IgD-negative memory B cell (primary cell): ENCODE measurements around the gene TIMD4. TPM values are rescaled to one million over a fixed set of nuclear protein-coding genes. Genes with fewer than 3 reads are reported as not detected.

ENCODE experiments used
- H3K27ac Mint-ChIP-seq, 3 donors: one replicate each; pipeline ENCODE4 v1.8.0; 2020 to 2022; ENCODE audit warnings: mild to moderate bottlenecking in 3 of 3, mixed read lengths in 3 of 3, moderate library complexity in 1 of 3
- H3K27me3 Mint-ChIP-seq: one replicate; pipeline ENCODE4 v1.8.0; 2021; ENCODE audit warnings: mixed read lengths
- H3K36me3 Mint-ChIP-seq: one replicate; pipeline ENCODE4 v1.8.0; 2020; ENCODE audit warnings: mild to moderate bottlenecking, mixed read lengths
- H3K4me1 Mint-ChIP-seq, 3 donors: one replicate each; pipeline ENCODE4 v1.8.0; 2020 to 2022; ENCODE audit warnings: mixed read lengths in 3 of 3, mild to moderate bottlenecking in 1 of 3
- H3K4me3 Mint-ChIP-seq, 4 donors: one replicate each; pipeline ENCODE4 v1.8.0; 2020 to 2022; ENCODE audit warnings: mild to moderate bottlenecking in 4 of 4, mixed read lengths in 4 of 4, moderate library complexity in 3 of 4
- H3K9me3 Mint-ChIP-seq, 3 donors: one replicate each; pipeline ENCODE4 v1.8.0; 2020 to 2021; ENCODE audit warnings: mixed read lengths in 3 of 3, mild to moderate bottlenecking in 1 of 3
- polyA plus RNA-seq: library from polyadenylated mRNA; unstranded; fragments of 300-500 nt; fragmentation: Illumina TruSeq; gene quantifications from one replicate; pipeline ENCODE4 v1.2.3, GENCODE V29; 2021

TIMD4 gene
- polyA plus RNA-seq, 1 donor from 2014 or later: not detected

GRCh38 chr5:156913355-156913718, 49.7 kb downstream of the TIMD4 start:
- H3K4me3 Mint-ChIP-seq: peak overlapping the region in 2 of 4 donors; percentile 72 to 89
- peaks cover 0 to 4% (median 2%) of the 10 kb centered on the region in 3 donors for H3K9me3 Mint-ChIP-seq
- no peaks in the 10 kb centered on the region for H3K27me3 Mint-ChIP-seq
- peaks cover 7% of the 10 kb centered on the region for H3K36me3 Mint-ChIP-seq
- H3K4me1 Mint-ChIP-seq: peaks cover 25 to 28% (median 27%) of the 10 kb centered on the region in 3 donors
- H3K27ac Mint-ChIP-seq: peak overlapping the region in 2 of 3 donors; percentile 47 to 79

- Mint-ChIP-seq H3K36me3 (peaks cover 10% of the 10 kb centered on the region), H3K27ac (peak overlapping the region in 2 of 3 donors; percentile 30 to 79), H3K4me1 (peaks cover 21 to 26% (median 25%) of the 10 kb centered on the region in 3 donors), H3K27me3 (no peaks in the 10 kb centered on the region), H3K4me3 (peak overlapping the region in 1 of 4 donors; percentile 89), H3K9me3 (peaks cover 0 to 4% (median 2%) of the 10 kb centered on the region in 3 donors)
Measured at GRCh38 chr5:156912869-156913268, 50.2 kb downstream of the TIMD4 start.

- H3K36me3 Mint-ChIP-seq: peaks cover 13% of the 10 kb centered on the region
- H3K4me3 Mint-ChIP-seq: no peak overlapping the region
- no peak overlapping the region for H3K27ac Mint-ChIP-seq
- no peaks in the 10 kb centered on the region for H3K27me3 Mint-ChIP-seq
- H3K4me1 Mint-ChIP-seq: peaks cover 13 to 16% (median 14%) of the 10 kb centered on the region in 3 donors
- peaks cover 0 to 4% (median 2%) of the 10 kb centered on the region in 3 donors for H3K9me3 Mint-ChIP-seq
Measured at GRCh38 chr5:156909180-156909579, 53.8 kb downstream of the TIMD4 start.

GRCh38 chr5:156907667-156908066, 55.4 kb downstream of the TIMD4 start:
- H3K27ac Mint-ChIP-seq: no peak overlapping the region
- H3K36me3 Mint-ChIP-seq: peaks cover 12% of the 10 kb centered on the region

GRCh38 chr5:156906807-156907206, 56.2 kb downstream of the TIMD4 start:
- no peak overlapping the region for H3K27ac Mint-ChIP-seq
- peaks cover 1 to 8% (median 2%) of the 10 kb centered on the region in 3 donors for H3K4me1 Mint-ChIP-seq
- peaks cover 0 to 2% (median 0%) of the 10 kb centered on the region in 3 donors for H3K9me3 Mint-ChIP-seq
- H3K36me3 Mint-ChIP-seq: peaks cover 10% of the 10 kb centered on the region
- no peak overlapping the region for H3K4me3 Mint-ChIP-seq
- no peaks in the 10 kb centered on the region for H3K27me3 Mint-ChIP-seq

More at GRCh38 chr5:156907667-156908066, 55.4 kb downstream of the TIMD4 start:
- H3K4me1 Mint-ChIP-seq: peaks cover 1 to 8% (median 2%) of the 10 kb centered on the region in 3 donors
- H3K4me3 Mint-ChIP-seq: no peak overlapping the region
- H3K9me3 Mint-ChIP-seq: peaks cover 0 to 2% (median 0%) of the 10 kb centered on the region in 3 donors
- H3K27me3 Mint-ChIP-seq: no peaks in the 10 kb centered on the region

- Mint-ChIP-seq H3K4me3 (no peak overlapping the region), H3K4me1 (peaks cover 11 to 17% (median 13%) of the 10 kb centered on the region in 3 donors), H3K9me3 (no peaks in the 10 kb centered on the region), H3K27ac (no peak overlapping the region), H3K27me3 (peaks cover 3% of the 10 kb centered on the region), H3K36me3 (no peaks in the 10 kb centered on the region)
Measured at GRCh38 chr5:156896546-156896945, 66.5 kb downstream of the TIMD4 start.

- peak overlapping the region in 1 of 3 donors; percentile 35 for H3K27ac Mint-ChIP-seq
- H3K4me3 Mint-ChIP-seq: peak overlapping the region in 1 of 4 donors; percentile 47
- peaks cover 6% of the 10 kb centered on the region for H3K27me3 Mint-ChIP-seq
- H3K4me1 Mint-ChIP-seq: peaks cover 16 to 20% (median 17%) of the 10 kb centered on the region in 3 donors
- H3K36me3 Mint-ChIP-seq: no peaks in the 10 kb centered on the region
- H3K9me3 Mint-ChIP-seq: no peaks in the 10 kb centered on the region
Measured at GRCh38 chr5:156893517-156893916, 69.5 kb downstream of the TIMD4 start.

- H3K4me3 Mint-ChIP-seq: peak overlapping the region in 1 of 4 donors; percentile 2
- no peaks in the 10 kb centered on the region for H3K9me3 Mint-ChIP-seq
Measured at GRCh38 chr5:156892864-156893263, 70.2 kb downstream of the TIMD4 start.

GRCh38 chr5:156892223-156892622, 70.8 kb downstream of the TIMD4 start:
- no peak overlapping the region for H3K27ac Mint-ChIP-seq
- no peak overlapping the region for H3K4me3 Mint-ChIP-seq
- H3K27me3 Mint-ChIP-seq: peaks cover 6% of the 10 kb centered on the region
- peaks cover 16 to 20% (median 17%) of the 10 kb centered on the region in 3 donors for H3K4me1 Mint-ChIP-seq
- H3K9me3 Mint-ChIP-seq: no peaks in the 10 kb centered on the region
- no peaks in the 10 kb centered on the region for H3K36me3 Mint-ChIP-seq

More at GRCh38 chr5:156892864-156893263, 70.2 kb downstream of the TIMD4 start:
- no peak overlapping the region for H3K27ac Mint-ChIP-seq
- H3K4me1 Mint-ChIP-seq: peaks cover 16 to 20% (median 17%) of the 10 kb centered on the region in 3 donors
- H3K27me3 Mint-ChIP-seq: peaks cover 6% of the 10 kb centered on the region
- H3K36me3 Mint-ChIP-seq: no peaks in the 10 kb centered on the region

GRCh38 chr5:156888520-156888919, 74.5 kb downstream of the TIMD4 start:
- no peak overlapping the region for H3K27ac Mint-ChIP-seq
- H3K4me3 Mint-ChIP-seq: no peak overlapping the region
- peaks cover 3% of the 10 kb centered on the region for H3K36me3 Mint-ChIP-seq
- peaks cover 7% of the 10 kb centered on the region for H3K27me3 Mint-ChIP-seq
- peaks cover 13 to 19% (median 15%) of the 10 kb centered on the region in 3 donors for H3K4me1 Mint-ChIP-seq
- H3K9me3 Mint-ChIP-seq: peaks cover 0 to 1% (median 0%) of the 10 kb centered on the region in 3 donors

- peaks cover 3% of the 10 kb centered on the region for H3K36me3 Mint-ChIP-seq
- no peak overlapping the region for H3K27ac Mint-ChIP-seq
- H3K4me3 Mint-ChIP-seq: no peak overlapping the region
- H3K9me3 Mint-ChIP-seq: peaks cover 0 to 1% (median 0%) of the 10 kb centered on the region in 3 donors
- H3K4me1 Mint-ChIP-seq: peaks cover 0 to 8% (median 7%) of the 10 kb centered on the region in 3 donors
- peaks cover 12% of the 10 kb centered on the region for H3K27me3 Mint-ChIP-seq
Measured at GRCh38 chr5:156883316-156883875, 79.6 kb downstream of the TIMD4 start.

GRCh38 chr5:156879665-156880285, 83.3 kb downstream of the TIMD4 start:
- H3K4me3 Mint-ChIP-seq: no peak overlapping the region
- peak overlapping the region in 1 of 3 donors; percentile 89 for H3K27ac Mint-ChIP-seq
- peaks cover 0 to 5% (median 0%) of the 10 kb centered on the region in 3 donors for H3K9me3 Mint-ChIP-seq
- H3K27me3 Mint-ChIP-seq: peaks cover 7% of the 10 kb centered on the region
- H3K36me3 Mint-ChIP-seq: no peaks in the 10 kb centered on the region
- H3K4me1 Mint-ChIP-seq: peaks cover 0 to 8% (median 8%) of the 10 kb centered on the region in 3 donors

- Mint-ChIP-seq H3K4me1 (no peaks in the 10 kb centered on the region), H3K27me3 (peaks cover 13% of the 10 kb centered on the region), H3K9me3 (peaks cover 5 to 18% (median 13%) of the 10 kb centered on the region in 3 donors), H3K4me3 (no peak overlapping the region), H3K27ac (no peak overlapping the region), H3K36me3 (no peaks in the 10 kb centered on the region)
Measured at GRCh38 chr5:156871212-156871611, 91.8 kb downstream of the TIMD4 start.

GRCh38 chr5:156870498-156870839, 92.6 kb downstream of the TIMD4 start:
- Mint-ChIP-seq H3K36me3 (no peaks in the 10 kb centered on the region), H3K27me3 (peaks cover 13% of the 10 kb centered on the region), H3K4me1 (no peaks in the 10 kb centered on the region), H3K4me3 (no peak overlapping the region), H3K9me3 (peaks cover 5 to 18% (median 13%) of the 10 kb centered on the region in 3 donors), H3K27ac (no peak overlapping the region)
